Fibroblast of skin of right quadriceps (primary cell): ENCODE results near the gene RPS28.
"Not testable (repeated sequence)": the region's sequence is repeated elsewhere in the genome, so short reads cannot be mapped to it uniquely, and the experiment has no call there.

ENCODE experiments used
- DNase-seq: peaks from one replicate; pipeline ENCODE4 v3.0.0-alpha.2; 2013

Gene RPS28

GRCh38 chr19:8321986-8322637 lies 816 bp downstream of the RPS28 start:
- DNase-seq: no peak

GRCh38 chr19:8322638-8322997 lies 1.3 kb downstream of the RPS28 start:
- no peak for DNase-seq

- DNase-seq: no peak
Observed at GRCh38 chr19:8323781-8324185, 2.5 kb downstream of the RPS28 start.

- no peak for DNase-seq
Observed at GRCh38 chr19:8324186-8325050, 3.1 kb downstream of the RPS28 start.

GRCh38 chr19:8325454-8325853 lies 4.2 kb downstream of the RPS28 start:
- no peak for DNase-seq

GRCh38 chr19:8329996-8330395 lies 8.7 kb downstream of the RPS28 start:
- DNase-seq: no peak

GRCh38 chr19:8331263-8331845 lies 10.1 kb downstream of the RPS28 start:
- DNase-seq: no peak

GRCh38 chr19:8332976-8333766 lies 11.9 kb downstream of the RPS28 start:
- DNase-seq: no peak

GRCh38 chr19:8333767-8334457 lies 12.6 kb downstream of the RPS28 start:
- DNase-seq: no peak

- DNase-seq: peak; percentile 19
Observed at GRCh38 chr19:8334458-8335342, 13.4 kb downstream of the RPS28 start.

- no peak for DNase-seq
Observed at GRCh38 chr19:8335343-8336071, 14.2 kb downstream of the RPS28 start.

- DNase-seq: no peak
Observed at GRCh38 chr19:8336072-8336569, 14.8 kb downstream of the RPS28 start.

GRCh38 chr19:8336660-8337059 lies 15.4 kb downstream of the RPS28 start:
- DNase-seq: no peak

- no peak for DNase-seq
Observed at GRCh38 chr19:8337728-8338127, 16.4 kb downstream of the RPS28 start.

- no peak for DNase-seq
Observed at GRCh38 chr19:8338835-8339234, 17.5 kb downstream of the RPS28 start.

- no peak for DNase-seq
Observed at GRCh38 chr19:8340341-8341096, 19.2 kb downstream of the RPS28 start.

- DNase-seq: not testable (repeated sequence)
Observed at GRCh38 chr19:8341504-8341903, 20.2 kb downstream of the RPS28 start.

- no peak for DNase-seq
Observed at GRCh38 chr19:8342316-8342683, 21.0 kb downstream of the RPS28 start.

- peak; percentile 92 for DNase-seq
Observed at GRCh38 chr19:8342684-8343482, 21.6 kb downstream of the RPS28 start, which contains the start of gene KANK3. KANK3 (minus strand) TSS chr19:8343262; CDS start chr19:8337828, 5,434 bp downstream.
